ENCODE data around the gene WEE2.

The WEE2 gene

DNA sequence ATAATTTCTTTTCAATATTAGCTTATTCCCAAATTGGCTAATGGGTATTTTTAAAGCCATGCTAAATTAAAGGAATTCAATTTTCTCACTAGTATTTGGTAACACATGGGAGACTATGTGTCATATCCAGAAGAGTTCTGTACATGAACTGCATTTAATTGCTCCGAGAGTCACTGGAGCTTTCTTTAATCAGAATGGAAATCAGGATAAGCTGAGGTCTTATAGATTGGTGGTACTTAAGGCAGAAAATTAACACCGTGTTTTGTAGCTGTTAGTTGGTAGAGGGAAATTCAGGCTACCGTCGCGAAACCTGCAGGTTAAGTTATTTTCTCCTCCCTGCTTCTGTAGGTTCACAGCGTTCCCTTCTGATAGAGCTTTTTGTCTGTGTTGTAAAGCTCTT lies at the start of gene WEE2:
Gene WEE2 (plus strand): TSS at position 3 of the 400 bp plus-strand sequence. CDS start 406 bp downstream, outside the sequence.
- no peak within 1 kb of the TSS for H3K4me3 Mint-ChIP-seq

DNA sequence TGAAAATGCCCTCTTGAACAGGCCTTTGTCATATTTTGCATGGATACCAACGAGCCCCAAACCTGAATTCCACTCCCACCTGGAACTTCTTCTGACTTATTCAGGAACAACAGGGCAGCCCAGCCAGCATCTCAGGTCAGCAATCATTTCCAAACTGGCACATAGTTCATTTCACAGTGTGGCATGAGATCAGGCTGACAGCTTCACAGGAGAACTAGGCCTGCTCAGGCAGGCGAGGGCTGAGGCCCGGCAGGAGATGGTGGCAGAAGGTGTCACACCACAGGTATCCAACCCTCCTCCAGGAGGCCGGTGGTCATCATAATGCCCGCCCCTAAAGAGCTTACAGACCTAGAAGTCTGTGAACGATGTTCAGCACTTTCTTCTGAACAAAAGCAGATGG lies 48.7 kb upstream of the WEE2 start:
- H3K9me3 Mint-ChIP-seq = no peaks in the 10 kb centered on the region
- peaks cover 26% of the 10 kb centered on the region for H3K36me3 Mint-ChIP-seq (ENCODE audit: low read depth)
- no peak for ATAC-seq
- peaks cover 8% of the 10 kb centered on the region for H3K4me1 Mint-ChIP-seq
- H3K27me3 Mint-ChIP-seq = no peaks in the 10 kb centered on the region
- no peak overlapping the region for H3K4me3 Mint-ChIP-seq
- peak overlapping the region; percentile 40 for H3K27ac Mint-ChIP-seq
- no peak for DNase-seq

More for the DNA sequence above, at the start of gene WEE2:
- Mint-ChIP-seq H3K4me1 (no peaks in the 10 kb centered on the region), H3K27ac (no peak within 1 kb of the TSS), H3K9me3 (no peaks in the 10 kb centered on the region), H3K27me3 (no peaks in the 10 kb centered on the region), H3K36me3 (ENCODE audit: low read depth) (no peaks in the 10 kb centered on the region)
- no peak for ATAC-seq
- DNase-seq = no peak

DNA sequence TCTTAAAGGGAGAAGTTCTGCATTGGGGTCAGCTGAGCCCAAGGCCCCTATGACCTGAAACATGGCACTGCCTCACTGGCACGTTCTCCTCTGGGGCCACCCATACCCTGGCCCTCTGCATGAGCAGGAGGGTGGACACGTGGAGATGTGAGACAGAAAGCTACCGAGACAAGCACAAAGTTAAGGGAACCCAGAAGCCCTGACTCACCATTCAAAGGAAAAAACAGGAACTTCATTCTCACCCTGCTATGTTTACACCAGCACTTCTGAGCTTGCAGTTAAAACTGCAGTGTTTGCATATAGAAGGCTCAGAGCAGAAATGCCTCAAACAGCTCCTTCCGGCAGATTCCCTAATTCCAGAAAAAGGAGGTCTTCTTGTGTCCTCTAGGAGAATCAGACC lies 47.9 kb upstream of the WEE2 start:
- peak overlapping the region; percentile 40 for H3K27ac Mint-ChIP-seq
- H3K36me3 Mint-ChIP-seq (ENCODE audit: low read depth) = peaks cover 23% of the 10 kb centered on the region
- H3K27me3 Mint-ChIP-seq = no peaks in the 10 kb centered on the region
- no peak overlapping the region for H3K4me3 Mint-ChIP-seq
- peak; percentile 40 for ATAC-seq
- no peaks in the 10 kb centered on the region for H3K9me3 Mint-ChIP-seq
- H3K4me1 Mint-ChIP-seq = peaks cover 7% of the 10 kb centered on the region
- no peak for DNase-seq

DNA sequence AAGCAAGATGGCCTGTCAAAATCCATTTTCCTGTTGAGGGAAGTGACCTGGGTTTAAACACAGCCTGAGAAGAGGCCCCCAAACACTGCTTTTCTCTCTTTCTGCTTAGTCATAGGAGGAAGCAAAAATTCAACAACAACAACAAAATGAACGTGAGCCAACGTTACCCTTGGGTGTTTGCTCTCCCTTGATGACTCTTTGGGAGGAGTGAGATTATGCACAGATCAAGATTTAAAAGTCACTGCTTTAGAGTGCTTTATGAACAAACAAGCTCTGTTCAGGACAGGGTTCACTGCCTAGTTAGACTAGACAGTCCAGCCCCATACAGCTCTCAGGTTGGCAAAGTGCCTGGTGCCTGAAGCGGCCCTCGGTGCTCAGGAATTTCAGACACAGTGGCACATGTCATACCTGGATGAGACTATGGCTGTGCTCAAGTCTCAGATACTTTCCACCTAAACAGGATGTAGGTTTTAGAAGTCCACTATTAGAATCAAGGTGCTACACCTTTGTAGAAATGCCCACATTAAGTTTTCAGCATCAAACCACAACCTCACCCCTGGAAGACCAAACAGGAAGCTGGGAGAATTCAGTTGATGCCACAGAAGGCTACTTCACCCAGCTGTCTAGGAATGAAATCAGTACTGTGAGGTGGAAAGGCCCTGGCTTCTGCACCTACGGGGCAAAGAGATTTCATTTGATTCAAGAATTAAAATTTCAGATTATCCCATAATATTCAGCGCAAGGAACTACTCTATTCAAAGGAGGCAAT lies 44.9 kb upstream of the WEE2 start:
- DNase-seq (no peak), ATAC-seq (peak; percentile 7)
- no peaks in the 10 kb centered on the region for H3K27me3 Mint-ChIP-seq
- no peak overlapping the region for H3K4me3 Mint-ChIP-seq
- H3K9me3 Mint-ChIP-seq = no peaks in the 10 kb centered on the region
- peaks cover 19% of the 10 kb centered on the region for H3K36me3 Mint-ChIP-seq (ENCODE audit: low read depth)
- peak overlapping the region; percentile 55 for H3K27ac Mint-ChIP-seq
- H3K4me1 Mint-ChIP-seq = peaks cover 7% of the 10 kb centered on the region

DNA sequence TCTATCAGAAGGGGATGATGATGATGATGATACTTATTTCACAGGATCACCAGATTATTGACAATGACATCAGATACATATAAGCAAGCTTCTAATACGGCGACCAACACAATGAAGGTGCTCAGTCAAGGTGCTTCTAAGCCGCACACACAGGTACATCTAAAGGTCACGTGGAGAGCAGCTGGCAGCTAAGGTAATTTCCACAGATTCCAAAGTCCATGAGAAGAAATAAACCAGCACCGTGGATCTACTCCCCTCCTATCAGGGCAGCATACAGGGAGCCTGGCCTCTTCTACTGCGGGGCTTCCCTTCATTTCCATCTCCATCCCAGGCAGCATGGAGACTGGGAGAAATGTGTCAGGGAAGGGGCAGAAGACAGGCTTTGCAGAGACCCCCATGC lies 43.7 kb upstream of the WEE2 start:
- H3K27ac Mint-ChIP-seq = peak overlapping the region; percentile 11

DNA sequence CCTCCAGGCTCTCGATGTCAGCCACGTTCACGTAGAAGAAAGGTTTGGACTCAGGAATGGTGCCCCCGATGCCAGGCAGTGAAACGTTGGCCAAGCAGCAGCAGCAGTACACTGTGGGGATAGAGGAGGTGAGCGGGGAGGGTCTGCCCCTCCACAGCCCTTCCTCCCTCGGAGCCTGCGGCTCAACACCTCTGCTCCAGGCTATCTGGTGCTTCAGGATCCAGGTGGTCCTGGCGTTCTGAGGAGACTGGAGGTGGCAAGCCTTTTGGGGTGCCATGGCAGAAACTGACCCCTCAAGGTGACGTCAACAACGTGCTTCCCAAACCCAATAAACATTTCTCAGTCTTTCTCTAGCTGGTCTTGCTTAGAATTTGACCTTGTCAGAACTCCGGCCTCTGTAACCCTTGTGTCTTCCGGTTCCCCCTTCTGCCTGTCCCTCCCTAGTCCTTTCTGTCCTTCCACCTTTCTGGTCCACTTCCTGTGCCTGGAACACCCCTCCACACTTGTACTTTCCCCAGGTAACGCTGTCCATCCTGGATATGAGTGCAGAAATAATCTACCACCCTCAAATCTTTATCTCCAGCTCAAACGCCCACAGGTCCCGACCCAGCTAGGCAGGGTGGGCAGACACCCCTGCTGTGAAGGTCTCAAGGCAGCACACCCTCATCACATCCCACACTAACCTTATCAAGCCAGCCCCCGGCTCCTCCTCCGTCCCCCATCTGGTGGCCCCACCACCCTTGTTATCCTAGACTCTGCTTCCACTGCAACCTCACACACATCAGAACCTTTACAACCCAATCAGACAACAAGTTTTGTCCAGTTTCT lies 42.7 kb upstream of the WEE2 start:
- ATAC-seq = no peak
- H3K9me3 Mint-ChIP-seq = no peaks in the 10 kb centered on the region

More for the DNA sequence above, 43.7 kb upstream of the WEE2 start:
- ATAC-seq (no peak), DNase-seq (no peak)
- no peak overlapping the region for H3K4me3 Mint-ChIP-seq
- H3K9me3 Mint-ChIP-seq = no peaks in the 10 kb centered on the region
- H3K36me3 Mint-ChIP-seq (ENCODE audit: low read depth) = peaks cover 20% of the 10 kb centered on the region
- peaks cover 7% of the 10 kb centered on the region for H3K4me1 Mint-ChIP-seq
- H3K27me3 Mint-ChIP-seq = no peaks in the 10 kb centered on the region

DNA sequence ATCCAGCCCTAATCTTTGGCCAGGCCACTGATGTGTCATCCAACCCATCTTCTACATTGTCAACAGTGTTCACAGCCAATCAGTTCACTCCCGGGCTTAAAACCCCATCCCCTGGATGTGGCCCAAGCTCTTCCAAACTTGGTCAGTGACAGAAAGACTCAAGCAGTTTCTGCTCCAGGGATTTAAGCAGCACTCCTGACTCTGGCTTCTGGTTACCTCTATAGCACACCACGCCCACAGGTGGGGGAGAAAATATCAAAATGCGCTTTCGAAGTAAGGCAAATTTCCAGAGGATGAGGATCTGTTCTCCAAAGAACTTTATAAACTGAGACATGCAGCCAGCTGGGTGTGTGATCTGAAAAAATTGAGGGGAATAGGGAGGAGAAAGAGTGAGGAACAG lies 42.1 kb upstream of the WEE2 start:
- Mint-ChIP-seq H3K27ac (peak overlapping the region; percentile 21), H3K4me1 (peaks cover 4% of the 10 kb centered on the region), H3K36me3 (ENCODE audit: low read depth) (peaks cover 20% of the 10 kb centered on the region), H3K9me3 (no peaks in the 10 kb centered on the region), H3K4me3 (no peak overlapping the region), H3K27me3 (no peaks in the 10 kb centered on the region)
- ATAC-seq (no peak), DNase-seq (no peak)

More for the DNA sequence above, 42.7 kb upstream of the WEE2 start:
- peak overlapping the region; percentile 21 for H3K27ac Mint-ChIP-seq
- DNase-seq = no peak
- peaks cover 20% of the 10 kb centered on the region for H3K36me3 Mint-ChIP-seq (ENCODE audit: low read depth)
- peaks cover 4% of the 10 kb centered on the region for H3K4me1 Mint-ChIP-seq
- no peak overlapping the region for H3K4me3 Mint-ChIP-seq
- no peaks in the 10 kb centered on the region for H3K27me3 Mint-ChIP-seq

DNA sequence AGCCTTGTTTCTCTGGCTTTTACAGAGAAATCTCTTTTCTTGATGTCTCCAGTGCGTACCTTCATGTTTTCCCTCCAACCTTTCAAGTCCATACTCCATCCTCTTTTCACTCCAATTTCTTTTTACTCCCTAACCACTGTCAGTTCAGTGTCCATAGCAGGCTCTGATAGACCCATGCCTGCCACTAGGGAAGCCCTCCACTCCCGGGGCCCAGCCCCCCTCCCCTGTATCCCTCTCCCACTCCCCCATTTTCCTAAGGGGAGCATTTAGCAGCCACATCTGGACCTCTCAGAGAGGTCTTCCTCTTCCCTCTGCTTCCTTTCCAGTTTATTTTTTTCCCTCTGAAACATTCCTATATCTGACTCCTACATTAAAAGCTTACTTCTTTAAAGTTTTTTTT lies 39.3 kb upstream of the WEE2 start:
- no peaks in the 10 kb centered on the region for H3K27me3 Mint-ChIP-seq
- H3K4me1 Mint-ChIP-seq = no peaks in the 10 kb centered on the region
- peak overlapping the region; percentile 11 for H3K27ac Mint-ChIP-seq
- DNase-seq (no peak), ATAC-seq (no peak)
- peaks cover 26% of the 10 kb centered on the region for H3K36me3 Mint-ChIP-seq (ENCODE audit: low read depth)
- no peak overlapping the region for H3K4me3 Mint-ChIP-seq
- H3K9me3 Mint-ChIP-seq = no peaks in the 10 kb centered on the region

DNA sequence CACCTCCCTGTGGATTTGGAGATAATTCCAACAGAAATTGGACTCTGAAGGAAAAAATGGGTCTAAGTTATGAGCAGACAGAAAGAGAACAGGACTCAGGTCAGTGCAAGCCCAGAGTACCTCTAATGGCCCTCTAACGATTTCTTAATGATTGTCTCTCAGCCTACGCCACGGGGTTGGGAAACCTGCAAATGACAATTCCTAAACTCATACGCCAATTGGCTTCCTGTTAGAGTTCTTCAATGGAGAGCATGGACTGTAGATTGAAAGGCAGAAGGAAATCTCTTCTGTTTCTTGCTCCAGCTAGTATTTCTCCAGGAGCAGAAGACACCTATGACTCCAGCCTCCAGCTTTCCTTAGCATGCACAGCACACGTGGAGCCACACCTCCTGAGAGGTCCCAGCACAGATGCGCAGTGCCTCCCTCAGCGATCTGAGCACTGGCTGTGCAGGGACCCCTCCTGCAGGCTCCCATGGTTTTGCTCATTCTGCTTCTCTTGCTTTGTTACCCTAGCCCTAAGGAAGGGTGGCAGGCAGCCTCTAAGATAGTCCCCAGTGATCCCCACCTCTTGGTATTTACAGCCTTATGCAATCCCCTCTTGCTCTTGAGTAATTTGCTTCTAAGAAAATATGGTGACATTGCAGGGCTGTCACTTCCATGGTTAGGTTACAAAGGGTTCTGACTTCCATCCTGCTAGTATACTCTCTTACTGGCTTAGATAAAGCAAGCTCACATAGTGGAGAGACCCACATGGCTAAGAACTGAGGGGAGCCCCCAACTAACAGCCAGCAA lies 36.3 kb upstream of the WEE2 start:
- peaks cover 23% of the 10 kb centered on the region for H3K36me3 Mint-ChIP-seq (ENCODE audit: low read depth)
- H3K9me3 Mint-ChIP-seq = no peaks in the 10 kb centered on the region
- H3K27ac Mint-ChIP-seq = no peak overlapping the region
- H3K4me3 Mint-ChIP-seq = no peak overlapping the region
- ATAC-seq = no peak
- peaks cover 16% of the 10 kb centered on the region for H3K4me1 Mint-ChIP-seq
- DNase-seq = no peak
- no peaks in the 10 kb centered on the region for H3K27me3 Mint-ChIP-seq

DNA sequence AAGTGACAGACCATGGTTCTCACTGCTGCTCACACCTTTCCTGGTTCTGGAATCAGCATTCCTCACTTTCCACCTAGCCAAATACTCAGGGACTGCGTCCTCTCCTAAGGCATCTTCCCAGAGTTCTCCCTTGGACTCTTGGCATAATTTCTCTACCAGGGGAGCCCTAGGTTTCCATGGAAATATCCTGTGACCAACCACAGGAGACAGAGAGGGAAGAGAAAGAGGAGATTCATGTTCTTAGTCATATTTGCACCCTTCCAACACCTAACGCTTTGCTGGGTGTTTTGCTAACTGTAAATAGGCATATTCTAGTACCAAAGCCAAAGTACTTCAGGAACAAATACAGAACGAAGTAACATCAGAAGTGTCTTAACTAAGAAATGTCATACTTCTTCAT lies 34.8 kb upstream of the WEE2 start:
- ATAC-seq (no peak), DNase-seq (no peak)
- H3K4me3 Mint-ChIP-seq = no peak overlapping the region
- peaks cover 16% of the 10 kb centered on the region for H3K4me1 Mint-ChIP-seq
- no peak overlapping the region for H3K27ac Mint-ChIP-seq
- H3K9me3 Mint-ChIP-seq = no peaks in the 10 kb centered on the region
- H3K36me3 Mint-ChIP-seq (ENCODE audit: low read depth) = peaks cover 26% of the 10 kb centered on the region
- no peaks in the 10 kb centered on the region for H3K27me3 Mint-ChIP-seq

DNA sequence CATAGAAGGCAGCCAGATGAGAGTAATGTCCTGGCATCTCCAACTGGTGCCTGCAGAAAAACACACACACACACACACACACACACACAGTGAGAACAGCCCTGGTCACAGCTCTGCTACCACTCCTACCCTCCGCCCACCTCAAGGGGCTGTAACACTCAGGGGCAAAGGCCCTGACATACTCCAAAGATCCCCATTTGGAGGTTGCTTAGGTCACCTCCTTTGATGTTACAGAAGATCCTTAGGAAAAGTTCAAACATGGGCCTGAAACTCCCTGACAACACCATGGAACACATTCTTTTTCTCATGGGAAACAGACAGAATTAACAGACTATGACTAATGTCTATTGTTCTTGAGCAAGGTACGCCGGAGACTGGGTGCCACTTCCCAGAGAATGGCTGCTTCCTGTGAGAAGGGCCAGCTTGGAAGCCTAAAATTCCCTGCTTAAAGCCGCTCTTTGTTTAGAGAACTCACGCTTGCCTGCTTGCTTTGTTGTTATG lies 33.9 kb upstream of the WEE2 start:
- H3K4me3 Mint-ChIP-seq = no peak overlapping the region
- DNase-seq (no peak), ATAC-seq (no peak)
- H3K36me3 Mint-ChIP-seq (ENCODE audit: low read depth) = peaks cover 24% of the 10 kb centered on the region
- H3K9me3 Mint-ChIP-seq = no peaks in the 10 kb centered on the region
- H3K27me3 Mint-ChIP-seq = no peaks in the 10 kb centered on the region
- no peak overlapping the region for H3K27ac Mint-ChIP-seq
- peaks cover 24% of the 10 kb centered on the region for H3K4me1 Mint-ChIP-seq

DNA sequence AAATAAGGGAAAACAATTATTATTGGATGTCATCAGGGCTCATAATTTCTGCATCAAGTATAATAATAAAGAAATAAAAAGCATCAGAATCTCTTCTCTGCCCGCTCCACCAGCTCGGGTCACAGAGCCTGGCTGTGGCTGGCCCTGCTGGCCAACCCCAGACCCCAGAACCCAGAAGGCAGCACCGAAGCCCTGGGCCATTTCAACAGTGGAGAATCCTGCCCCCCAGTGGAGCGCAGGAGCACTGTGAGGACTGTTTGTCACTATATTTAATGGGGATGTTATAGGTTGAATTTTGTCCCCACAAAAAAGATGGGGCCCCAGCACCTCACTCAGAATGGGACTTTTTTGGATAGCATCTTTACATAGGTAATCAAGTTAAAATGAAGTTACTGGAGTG lies 33.5 kb upstream of the WEE2 start:
- ATAC-seq = no peak
- Mint-ChIP-seq H3K4me3 (no peak overlapping the region), H3K4me1 (peaks cover 25% of the 10 kb centered on the region), H3K9me3 (no peaks in the 10 kb centered on the region), H3K27ac (no peak overlapping the region), H3K27me3 (no peaks in the 10 kb centered on the region), H3K36me3 (ENCODE audit: low read depth) (peaks cover 24% of the 10 kb centered on the region)
- no peak for DNase-seq

DNA sequence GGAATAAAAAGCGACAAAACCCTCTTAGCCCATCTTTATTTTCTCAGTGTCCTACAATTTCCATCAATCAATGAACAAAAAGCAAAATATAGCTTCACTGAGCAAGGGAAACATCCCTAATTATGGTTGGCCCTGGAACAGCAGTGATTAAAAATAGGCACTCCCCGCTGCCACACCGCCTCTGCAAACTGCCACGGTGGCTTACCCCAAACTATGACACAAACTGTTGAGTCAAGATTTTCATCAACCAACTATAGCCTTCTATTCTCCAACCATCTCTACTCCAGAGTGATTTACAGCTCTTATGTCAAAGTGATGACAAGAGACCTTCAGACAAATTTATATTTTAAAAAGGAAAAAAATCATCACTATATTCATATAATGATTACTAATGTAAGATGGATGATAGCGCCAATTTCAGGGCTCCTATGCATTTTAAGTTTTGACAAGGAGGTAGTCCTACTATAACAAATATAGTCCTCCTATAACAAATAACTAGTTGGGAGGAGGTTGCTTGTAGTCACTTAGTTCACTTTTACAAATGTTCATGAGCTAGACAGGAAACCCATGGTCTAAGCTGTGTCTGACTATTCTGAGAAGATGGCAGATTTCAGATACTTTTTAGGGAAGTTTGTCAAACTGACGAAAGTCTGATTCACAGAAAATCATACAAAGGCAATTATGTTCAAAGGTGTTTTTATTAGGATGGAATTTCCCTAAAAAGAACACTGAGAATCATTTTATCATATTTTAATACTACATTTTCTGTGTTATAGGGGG lies 32.5 kb upstream of the WEE2 start:
- Mint-ChIP-seq H3K9me3 (no peaks in the 10 kb centered on the region), H3K4me3 (no peak overlapping the region), H3K36me3 (ENCODE audit: low read depth) (peaks cover 24% of the 10 kb centered on the region), H3K27me3 (no peaks in the 10 kb centered on the region), H3K4me1 (peaks cover 25% of the 10 kb centered on the region), H3K27ac (no peak overlapping the region)
- peak; percentile 79 for ATAC-seq
- DNase-seq = no peak

DNA sequence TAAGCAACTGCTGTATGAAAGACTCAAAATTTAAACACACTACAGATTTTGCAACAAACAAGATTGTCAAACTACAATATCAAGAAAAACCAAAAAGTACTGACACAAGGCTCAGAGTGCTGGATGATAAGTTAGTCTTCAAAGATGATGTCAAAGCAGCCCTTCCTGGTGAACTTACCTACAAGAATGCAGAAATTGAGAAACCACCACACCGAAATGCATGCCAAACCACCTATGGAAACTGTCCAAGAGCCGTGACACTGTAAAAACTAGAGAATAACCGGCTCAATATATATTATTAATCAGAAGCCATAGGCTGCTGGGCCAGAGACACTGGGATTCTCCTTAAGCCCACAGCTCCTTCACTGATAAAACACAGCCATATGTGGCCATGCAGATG lies 31.5 kb upstream of the WEE2 start:
- Mint-ChIP-seq H3K9me3 (no peaks in the 10 kb centered on the region), H3K27me3 (no peaks in the 10 kb centered on the region), H3K27ac (no peak overlapping the region), H3K4me1 (peaks cover 25% of the 10 kb centered on the region), H3K4me3 (no peak overlapping the region), H3K36me3 (ENCODE audit: low read depth) (peaks cover 28% of the 10 kb centered on the region)
- ATAC-seq (no peak), DNase-seq (no peak)
